ENCODE measurements around the gene ADAMTS12.

DNA sequence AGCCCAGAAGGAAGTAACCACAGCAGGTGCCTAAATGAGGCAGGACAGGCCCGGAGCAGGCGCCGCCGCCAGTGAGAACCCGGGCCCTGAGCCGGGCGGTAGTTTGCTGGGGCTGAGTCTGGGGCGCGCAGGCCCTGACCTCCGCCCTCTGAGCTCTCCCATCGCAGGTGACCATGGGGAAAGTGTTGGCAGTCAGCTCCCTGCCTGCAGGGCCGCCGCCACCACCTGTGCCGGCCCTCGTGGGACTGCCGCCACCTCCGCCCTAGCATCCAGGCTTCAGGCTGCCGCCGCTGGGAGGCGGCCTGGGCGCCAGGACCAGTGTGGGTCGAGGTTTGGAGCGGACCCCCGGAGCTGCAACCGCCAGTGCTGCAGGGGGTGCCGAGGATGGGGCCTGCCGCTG lies 389.9 kb downstream of the ADAMTS12 start:
- TF ChIP-seq PYGO2 (tag; IDR thresholded peaks at IDR 0.05) (no peak), HDGF (IDR thresholded peaks at IDR 0.05) (no peak)
- TF ChIP-seq, protein P1, sequence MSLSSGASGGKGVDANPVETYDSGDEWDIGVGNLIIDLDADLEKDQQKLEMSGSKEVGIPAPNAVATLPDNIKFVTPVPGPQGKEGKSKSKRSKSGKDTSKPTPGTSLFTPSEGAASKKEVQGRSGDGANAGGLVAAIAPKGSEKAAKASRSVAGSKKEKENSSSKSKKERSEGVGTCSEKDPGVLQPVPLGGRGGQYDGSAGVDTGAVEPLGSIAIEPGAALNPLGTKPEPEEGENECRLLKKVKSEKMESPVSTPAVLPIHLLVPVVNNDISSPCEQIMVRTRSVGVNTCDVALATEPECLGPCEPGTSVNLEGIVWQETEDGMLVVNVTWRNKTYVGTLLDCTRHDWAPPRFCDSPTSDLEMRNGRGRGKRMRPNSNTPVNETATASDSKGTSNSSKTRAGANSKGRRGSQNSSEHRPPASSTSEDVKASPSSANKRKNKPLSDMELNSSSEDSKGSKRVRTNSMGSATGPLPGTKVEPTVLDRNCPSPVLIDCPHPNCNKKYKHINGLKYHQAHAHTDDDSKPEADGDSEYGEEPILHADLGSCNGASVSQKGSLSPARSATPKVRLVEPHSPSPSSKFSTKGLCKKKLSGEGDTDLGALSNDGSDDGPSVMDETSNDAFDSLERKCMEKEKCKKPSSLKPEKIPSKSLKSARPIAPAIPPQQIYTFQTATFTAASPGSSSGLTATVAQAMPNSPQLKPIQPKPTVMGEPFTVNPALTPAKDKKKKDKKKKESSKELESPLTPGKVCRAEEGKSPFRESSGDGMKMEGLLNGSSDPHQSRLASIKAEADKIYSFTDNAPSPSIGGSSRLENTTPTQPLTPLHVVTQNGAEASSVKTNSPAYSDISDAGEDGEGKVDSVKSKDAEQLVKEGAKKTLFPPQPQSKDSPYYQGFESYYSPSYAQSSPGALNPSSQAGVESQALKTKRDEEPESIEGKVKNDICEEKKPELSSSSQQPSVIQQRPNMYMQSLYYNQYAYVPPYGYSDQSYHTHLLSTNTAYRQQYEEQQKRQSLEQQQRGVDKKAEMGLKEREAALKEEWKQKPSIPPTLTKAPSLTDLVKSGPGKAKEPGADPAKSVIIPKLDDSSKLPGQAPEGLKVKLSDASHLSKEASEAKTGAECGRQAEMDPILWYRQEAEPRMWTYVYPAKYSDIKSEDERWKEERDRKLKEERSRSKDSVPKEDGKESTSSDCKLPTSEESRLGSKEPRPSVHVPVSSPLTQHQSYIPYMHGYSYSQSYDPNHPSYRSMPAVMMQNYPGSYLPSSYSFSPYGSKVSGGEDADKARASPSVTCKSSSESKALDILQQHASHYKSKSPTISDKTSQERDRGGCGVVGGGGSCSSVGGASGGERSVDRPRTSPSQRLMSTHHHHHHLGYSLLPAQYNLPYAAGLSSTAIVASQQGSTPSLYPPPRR (CRISPR knock-in tag; IDR thresholded peaks at IDR 0.05; ENCODE audit: borderline replicate concordance) = no peak
- TF ChIP-seq, protein P2, sequence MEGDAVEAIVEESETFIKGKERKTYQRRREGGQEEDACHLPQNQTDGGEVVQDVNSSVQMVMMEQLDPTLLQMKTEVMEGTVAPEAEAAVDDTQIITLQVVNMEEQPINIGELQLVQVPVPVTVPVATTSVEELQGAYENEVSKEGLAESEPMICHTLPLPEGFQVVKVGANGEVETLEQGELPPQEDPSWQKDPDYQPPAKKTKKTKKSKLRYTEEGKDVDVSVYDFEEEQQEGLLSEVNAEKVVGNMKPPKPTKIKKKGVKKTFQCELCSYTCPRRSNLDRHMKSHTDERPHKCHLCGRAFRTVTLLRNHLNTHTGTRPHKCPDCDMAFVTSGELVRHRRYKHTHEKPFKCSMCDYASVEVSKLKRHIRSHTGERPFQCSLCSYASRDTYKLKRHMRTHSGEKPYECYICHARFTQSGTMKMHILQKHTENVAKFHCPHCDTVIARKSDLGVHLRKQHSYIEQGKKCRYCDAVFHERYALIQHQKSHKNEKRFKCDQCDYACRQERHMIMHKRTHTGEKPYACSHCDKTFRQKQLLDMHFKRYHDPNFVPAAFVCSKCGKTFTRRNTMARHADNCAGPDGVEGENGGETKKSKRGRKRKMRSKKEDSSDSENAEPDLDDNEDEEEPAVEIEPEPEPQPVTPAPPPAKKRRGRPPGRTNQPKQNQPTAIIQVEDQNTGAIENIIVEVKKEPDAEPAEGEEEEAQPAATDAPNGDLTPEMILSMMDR (IDR thresholded peaks at IDR 0.05 in 2 of 3, conservative IDR thresholded peaks at IDR 0.05 in 1 of 3; ENCODE audit: insufficient read depth in 2 of 3, low read depth in 1 of 3, low read length in 3 of 3) = no peak
- TF ChIP-seq, protein P3, sequence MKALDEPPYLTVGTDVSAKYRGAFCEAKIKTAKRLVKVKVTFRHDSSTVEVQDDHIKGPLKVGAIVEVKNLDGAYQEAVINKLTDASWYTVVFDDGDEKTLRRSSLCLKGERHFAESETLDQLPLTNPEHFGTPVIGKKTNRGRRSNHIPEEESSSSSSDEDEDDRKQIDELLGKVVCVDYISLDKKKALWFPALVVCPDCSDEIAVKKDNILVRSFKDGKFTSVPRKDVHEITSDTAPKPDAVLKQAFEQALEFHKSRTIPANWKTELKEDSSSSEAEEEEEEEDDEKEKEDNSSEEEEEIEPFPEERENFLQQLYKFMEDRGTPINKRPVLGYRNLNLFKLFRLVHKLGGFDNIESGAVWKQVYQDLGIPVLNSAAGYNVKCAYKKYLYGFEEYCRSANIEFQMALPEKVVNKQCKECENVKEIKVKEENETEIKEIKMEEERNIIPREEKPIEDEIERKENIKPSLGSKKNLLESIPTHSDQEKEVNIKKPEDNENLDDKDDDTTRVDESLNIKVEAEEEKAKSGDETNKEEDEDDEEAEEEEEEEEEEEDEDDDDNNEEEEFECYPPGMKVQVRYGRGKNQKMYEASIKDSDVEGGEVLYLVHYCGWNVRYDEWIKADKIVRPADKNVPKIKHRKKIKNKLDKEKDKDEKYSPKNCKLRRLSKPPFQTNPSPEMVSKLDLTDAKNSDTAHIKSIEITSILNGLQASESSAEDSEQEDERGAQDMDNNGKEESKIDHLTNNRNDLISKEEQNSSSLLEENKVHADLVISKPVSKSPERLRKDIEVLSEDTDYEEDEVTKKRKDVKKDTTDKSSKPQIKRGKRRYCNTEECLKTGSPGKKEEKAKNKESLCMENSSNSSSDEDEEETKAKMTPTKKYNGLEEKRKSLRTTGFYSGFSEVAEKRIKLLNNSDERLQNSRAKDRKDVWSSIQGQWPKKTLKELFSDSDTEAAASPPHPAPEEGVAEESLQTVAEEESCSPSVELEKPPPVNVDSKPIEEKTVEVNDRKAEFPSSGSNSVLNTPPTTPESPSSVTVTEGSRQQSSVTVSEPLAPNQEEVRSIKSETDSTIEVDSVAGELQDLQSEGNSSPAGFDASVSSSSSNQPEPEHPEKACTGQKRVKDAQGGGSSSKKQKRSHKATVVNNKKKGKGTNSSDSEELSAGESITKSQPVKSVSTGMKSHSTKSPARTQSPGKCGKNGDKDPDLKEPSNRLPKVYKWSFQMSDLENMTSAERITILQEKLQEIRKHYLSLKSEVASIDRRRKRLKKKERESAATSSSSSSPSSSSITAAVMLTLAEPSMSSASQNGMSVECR (CRISPR knock-in tag; IDR thresholded peaks at IDR 0.05) = no peak
